K562 (cell line): ENCODE data around the gene SNPH. TPM values are rescaled to one million over a fixed set of nuclear protein-coding genes. Genes with fewer than 3 reads are reported as not detected.

Source experiments
- CHD2 ChIP-seq: IDR thresholded peaks from 2 replicates; pipeline ENCODE4 v1.6.1; 2011; ENCODE audit warnings: low read depth, low read length
- MAFK ChIP-seq: IDR thresholded peaks from 2 replicates; pipeline ENCODE4 v1.6.1; 2011; ENCODE audit warnings: low read length, improper control_type of control experiment
- RBBP5 ChIP-seq: fragments of 200-600 bp; sonication (generic); IDR thresholded peaks from 2 replicates; pipeline ENCODE4 v1.6.1; 2012; ENCODE audit warnings: borderline replicate concordance, mild to moderate bottlenecking, low read length, control low read depth, inconsistent platforms; ENCODE audit not compliant: insufficient read depth, poor library complexity, severe bottlenecking
- ZNF12 ChIP-seq: sonication (generic); formaldehyde crosslinking; IDR thresholded peaks from 2 replicates; pipeline ENCODE4 v1.4.0; 2020; ENCODE audit warnings: mild to moderate bottlenecking, missing genetic modification reagents
- ZNF217 ChIP-seq: sonication (generic); formaldehyde crosslinking; IDR thresholded peaks from 2 replicates; pipeline ENCODE4 v1.8.0; 2022; ENCODE audit warnings: mild to moderate bottlenecking, missing genetic modification reagents
- ZNF407 ChIP-seq: fragments of 450-650 bp; IDR thresholded peaks from 2 replicates; pipeline ENCODE4 v1.6.1; 2016; ENCODE audit warnings: low read depth
- polyA plus RNA-seq, 8 experiments: library from polyadenylated mRNA; depleted of rRNA in 4 of 8; stranded (reverse) in 5 of 8; unstranded in 3 of 8; fragments of >200 nt; fragmentation: Nextera tagmentation in 2 of 8; fragmentation: Illumina TruSeq in 1 of 8; extraction: Ambion mirVana in 2 of 8; extraction: Trizol in 1 of 8; gene quantifications; 2 replicates each; pipeline versions ENCODE4 v1.2.1 to v1.2.3, GENCODE V29; 2011 to 2014; ENCODE audit warnings: inconsistent platforms in 1 of 8, missing spikeins in 1 of 8
- total RNA-seq, 7 experiments: library from RNA; depleted of rRNA in 6 of 7; stranded (reverse); fragments of >200 nt in 6 of 7; fragmentation: Illumina TruSeq in 2 of 7; extraction: Trizol in 2 of 7; gene quantifications; 2 replicates each; pipeline versions ENCODE4 v1.2.1 to v1.2.3, GENCODE V29; 2011 to 2021; ENCODE audit warnings: low replicate concordance in 1 of 7
- TF ChIP-seq, protein P1 (sequence below): sonication (generic); formaldehyde crosslinking; IDR thresholded peaks from 2 replicates; pipeline ENCODE4 v1.8.0; 2022; ENCODE audit warnings: mild to moderate bottlenecking, missing genetic modification reagents
- TF ChIP-seq, protein P2 (sequence below): sonication (generic); formaldehyde crosslinking; IDR thresholded peaks from 2 replicates; pipeline ENCODE4 v1.8.0; 2022; ENCODE audit warnings: mild to moderate bottlenecking, missing genetic modification reagents
- TF ChIP-seq, protein P3 (sequence below): IDR thresholded peaks from 3 replicates; pipeline ENCODE4 v1.6.1; 2011; ENCODE audit warnings: borderline replicate concordance, mild to moderate bottlenecking, moderate library complexity; ENCODE audit not compliant: insufficient read length; ENCODE audit errors: extremely low read depth

The SNPH gene
- total and polyA plus RNA-seq, 9 of the 15 experiments (the other 6 are each of a cell fraction or from before 2014, with no cell fraction given) = 0.03 to 4.2 (median 1.4) TPM

- no peak for TF ChIP-seq ZNF407
- peak; percentile 27; the same call in 1 of the 2 replicates for TF ChIP-seq MAFK
- peak; percentile 91 for TF ChIP-seq RBBP5
- TF ChIP-seq, protein P1, sequence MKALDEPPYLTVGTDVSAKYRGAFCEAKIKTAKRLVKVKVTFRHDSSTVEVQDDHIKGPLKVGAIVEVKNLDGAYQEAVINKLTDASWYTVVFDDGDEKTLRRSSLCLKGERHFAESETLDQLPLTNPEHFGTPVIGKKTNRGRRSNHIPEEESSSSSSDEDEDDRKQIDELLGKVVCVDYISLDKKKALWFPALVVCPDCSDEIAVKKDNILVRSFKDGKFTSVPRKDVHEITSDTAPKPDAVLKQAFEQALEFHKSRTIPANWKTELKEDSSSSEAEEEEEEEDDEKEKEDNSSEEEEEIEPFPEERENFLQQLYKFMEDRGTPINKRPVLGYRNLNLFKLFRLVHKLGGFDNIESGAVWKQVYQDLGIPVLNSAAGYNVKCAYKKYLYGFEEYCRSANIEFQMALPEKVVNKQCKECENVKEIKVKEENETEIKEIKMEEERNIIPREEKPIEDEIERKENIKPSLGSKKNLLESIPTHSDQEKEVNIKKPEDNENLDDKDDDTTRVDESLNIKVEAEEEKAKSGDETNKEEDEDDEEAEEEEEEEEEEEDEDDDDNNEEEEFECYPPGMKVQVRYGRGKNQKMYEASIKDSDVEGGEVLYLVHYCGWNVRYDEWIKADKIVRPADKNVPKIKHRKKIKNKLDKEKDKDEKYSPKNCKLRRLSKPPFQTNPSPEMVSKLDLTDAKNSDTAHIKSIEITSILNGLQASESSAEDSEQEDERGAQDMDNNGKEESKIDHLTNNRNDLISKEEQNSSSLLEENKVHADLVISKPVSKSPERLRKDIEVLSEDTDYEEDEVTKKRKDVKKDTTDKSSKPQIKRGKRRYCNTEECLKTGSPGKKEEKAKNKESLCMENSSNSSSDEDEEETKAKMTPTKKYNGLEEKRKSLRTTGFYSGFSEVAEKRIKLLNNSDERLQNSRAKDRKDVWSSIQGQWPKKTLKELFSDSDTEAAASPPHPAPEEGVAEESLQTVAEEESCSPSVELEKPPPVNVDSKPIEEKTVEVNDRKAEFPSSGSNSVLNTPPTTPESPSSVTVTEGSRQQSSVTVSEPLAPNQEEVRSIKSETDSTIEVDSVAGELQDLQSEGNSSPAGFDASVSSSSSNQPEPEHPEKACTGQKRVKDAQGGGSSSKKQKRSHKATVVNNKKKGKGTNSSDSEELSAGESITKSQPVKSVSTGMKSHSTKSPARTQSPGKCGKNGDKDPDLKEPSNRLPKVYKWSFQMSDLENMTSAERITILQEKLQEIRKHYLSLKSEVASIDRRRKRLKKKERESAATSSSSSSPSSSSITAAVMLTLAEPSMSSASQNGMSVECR (CRISPR knock-in tag) = no peak; the same call in 1 of the 2 replicates
- TF ChIP-seq, protein P2, sequence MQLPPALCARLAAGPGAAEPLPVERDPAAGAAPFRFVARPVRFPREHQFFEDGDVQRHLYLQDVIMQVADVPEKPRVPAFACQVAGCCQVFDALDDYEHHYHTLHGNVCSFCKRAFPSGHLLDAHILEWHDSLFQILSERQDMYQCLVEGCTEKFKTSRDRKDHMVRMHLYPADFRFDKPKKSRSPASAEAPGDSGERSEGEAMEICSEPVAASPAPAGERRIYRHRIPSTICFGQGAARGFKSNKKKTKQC (CRISPR knock-in tag) = 0 out of 2 replicates have a peak, but pooled peaks have one; percentile 41
- TF ChIP-seq ZNF12 (CRISPR knock-in tag) = no peak
- TF ChIP-seq, protein P3, sequence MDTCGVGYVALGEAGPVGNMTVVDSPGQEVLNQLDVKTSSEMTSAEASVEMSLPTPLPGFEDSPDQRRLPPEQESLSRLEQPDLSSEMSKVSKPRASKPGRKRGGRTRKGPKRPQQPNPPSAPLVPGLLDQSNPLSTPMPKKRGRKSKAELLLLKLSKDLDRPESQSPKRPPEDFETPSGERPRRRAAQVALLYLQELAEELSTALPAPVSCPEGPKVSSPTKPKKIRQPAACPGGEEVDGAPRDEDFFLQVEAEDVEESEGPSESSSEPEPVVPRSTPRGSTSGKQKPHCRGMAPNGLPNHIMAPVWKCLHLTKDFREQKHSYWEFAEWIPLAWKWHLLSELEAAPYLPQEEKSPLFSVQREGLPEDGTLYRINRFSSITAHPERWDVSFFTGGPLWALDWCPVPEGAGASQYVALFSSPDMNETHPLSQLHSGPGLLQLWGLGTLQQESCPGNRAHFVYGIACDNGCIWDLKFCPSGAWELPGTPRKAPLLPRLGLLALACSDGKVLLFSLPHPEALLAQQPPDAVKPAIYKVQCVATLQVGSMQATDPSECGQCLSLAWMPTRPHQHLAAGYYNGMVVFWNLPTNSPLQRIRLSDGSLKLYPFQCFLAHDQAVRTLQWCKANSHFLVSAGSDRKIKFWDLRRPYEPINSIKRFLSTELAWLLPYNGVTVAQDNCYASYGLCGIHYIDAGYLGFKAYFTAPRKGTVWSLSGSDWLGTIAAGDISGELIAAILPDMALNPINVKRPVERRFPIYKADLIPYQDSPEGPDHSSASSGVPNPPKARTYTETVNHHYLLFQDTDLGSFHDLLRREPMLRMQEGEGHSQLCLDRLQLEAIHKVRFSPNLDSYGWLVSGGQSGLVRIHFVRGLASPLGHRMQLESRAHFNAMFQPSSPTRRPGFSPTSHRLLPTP = no peak
- no peak for TF ChIP-seq CHD2
- no peak for TF ChIP-seq ZNF217 (CRISPR knock-in tag)
Observed at GRCh38 chr20:1325173-1326030, 59.3 kb downstream of the SNPH start (continued).
